Measurements from ENCODE around the gene SPTAN1.

Gene SPTAN1

DNA sequence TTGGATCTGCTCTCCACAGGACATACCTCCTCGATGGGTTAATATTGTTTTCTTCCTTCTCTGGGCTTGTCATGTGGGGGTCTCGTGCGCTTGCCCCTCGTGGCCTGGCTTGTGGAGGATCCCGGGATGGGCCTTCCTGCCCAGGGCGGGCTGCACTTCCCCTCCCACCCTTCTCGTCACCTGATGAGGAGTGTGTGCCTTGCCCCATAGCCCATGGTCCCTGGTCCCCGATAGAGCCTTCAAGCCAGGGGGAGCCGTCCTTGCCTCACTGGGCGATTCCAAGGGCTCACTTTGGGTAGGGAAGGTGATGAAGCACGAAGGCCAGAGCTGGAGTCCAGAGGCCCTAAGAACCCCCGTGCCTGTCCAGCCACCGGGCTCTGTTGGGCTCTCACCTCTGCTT lies 75.5 kb downstream of the SPTAN1 start:
- Histone ChIP-seq H2BK120ac (ENCODE audit: low read depth, low read length) (no peak overlapping the region), H3K4me1 (ENCODE audit: control insufficient read depth, insufficient read depth, low read depth, low read length) (no peaks in the 10 kb centered on the region), H3K4me2 (ENCODE audit: low read length, poor library complexity, severe bottlenecking) (no peak overlapping the region), H3K27me3 (ENCODE audit: control insufficient read depth in 1 of 2, insufficient read depth in 1 of 2, low read length in 2 of 2) (no peaks in the 10 kb centered on the region), H2BK5ac (ENCODE audit: low read depth, low read length, poor library complexity, severe bottlenecking) (no peak overlapping the region), H3K4me3 (ENCODE audit: insufficient read depth in 1 of 2, low read depth in 1 of 2, low read length in 2 of 2) (no peak overlapping the region), H3K4ac (ENCODE audit: low read depth in 1 of 2, low read length in 2 of 2) (no peak overlapping the region), H2AK5ac (ENCODE audit: low read length, severe bottlenecking) (no peak overlapping the region), H4K8ac (ENCODE audit: low read length) (no peak overlapping the region), H2BK12ac (ENCODE audit: low read length in 2 of 2) (no peak overlapping the region), H3K14ac (ENCODE audit: low read length in 2 of 2) (no peak overlapping the region), H3K18ac (ENCODE audit: low read depth in 1 of 2, low read length in 2 of 2) (no peak overlapping the region), H4K91ac (ENCODE audit: low read length) (no peak overlapping the region), H3K36me3 (ENCODE audit: control insufficient read depth in 1 of 2, insufficient read depth in 2 of 2, low read depth in 1 of 2, low read length in 2 of 2) (peaks cover 93 to 97% of the 10 kb centered on the region in 2 experiments), H3K27ac (ENCODE audit: low read length, poor library complexity, severe bottlenecking) (no peak overlapping the region), H2AFZ (ENCODE audit: low read depth, low read length) (no peak overlapping the region), H3K79me1 (replicated peaks; ENCODE audit: low read length, poor library complexity, severe bottlenecking) (peaks cover 39% of the 10 kb centered on the region), H3K9me3 (ENCODE audit: control insufficient read depth, low read length) (no peaks in the 10 kb centered on the region), H3K23ac (ENCODE audit: low read length in 2 of 2) (no peak overlapping the region), H3K9ac (ENCODE audit: low read length) (peak overlapping the region; percentile 43), H2BK15ac (ENCODE audit: low read depth, poor library complexity, severe bottlenecking) (no peak overlapping the region)
- WGBS: 96% methylated on average over 13 of the region's 13 CpGs
- DNase-seq: no peak

GRCh38 chr9:128628471-128629048 lies 76.2 kb downstream of the SPTAN1 start:
- H2AK5ac ChIP-seq (ENCODE audit: low read length, severe bottlenecking): no peak overlapping the region
- no peak overlapping the region for H4K91ac ChIP-seq (ENCODE audit: low read length)
- H2BK5ac ChIP-seq (ENCODE audit: low read depth, low read length, poor library complexity, severe bottlenecking): no peak overlapping the region
- H2BK12ac ChIP-seq (ENCODE audit: low read length in 2 of 2): no peak overlapping the region
- H3K18ac ChIP-seq (ENCODE audit: low read depth in 1 of 2, low read length in 2 of 2): no peak overlapping the region
- no peaks in the 10 kb centered on the region for H3K4me1 ChIP-seq (ENCODE audit: control insufficient read depth, insufficient read depth, low read depth, low read length)
- H3K9me3 ChIP-seq (ENCODE audit: control insufficient read depth, low read length): no peaks in the 10 kb centered on the region
- H3K23ac ChIP-seq (ENCODE audit: low read length in 2 of 2): no peak overlapping the region
- no peak overlapping the region for H3K4me3 ChIP-seq (ENCODE audit: insufficient read depth in 1 of 2, low read depth in 1 of 2, low read length in 2 of 2)
- peaks cover 95 to 97% of the 10 kb centered on the region in 2 experiments for H3K36me3 ChIP-seq (ENCODE audit: control insufficient read depth in 1 of 2, insufficient read depth in 2 of 2, low read depth in 1 of 2, low read length in 2 of 2)
- no peak overlapping the region for H3K27ac ChIP-seq (ENCODE audit: low read length, poor library complexity, severe bottlenecking)
- H3K79me1 ChIP-seq (replicated peaks; ENCODE audit: low read length, poor library complexity, severe bottlenecking): peaks cover 39% of the 10 kb centered on the region
- no peak for DNase-seq
- WGBS: 88% methylated on average over 17 of the region's 17 CpGs
- no peak overlapping the region for H3K4me2 ChIP-seq (ENCODE audit: low read length, poor library complexity, severe bottlenecking)
- H2BK15ac ChIP-seq (ENCODE audit: low read depth, poor library complexity, severe bottlenecking): no peak overlapping the region
- H4K8ac ChIP-seq (ENCODE audit: low read length): no peak overlapping the region
- no peak overlapping the region for H3K14ac ChIP-seq (ENCODE audit: low read length in 2 of 2)
- no peak overlapping the region for H2AFZ ChIP-seq (ENCODE audit: low read depth, low read length)
- H2BK120ac ChIP-seq (ENCODE audit: low read depth, low read length): no peak overlapping the region
- no peaks in the 10 kb centered on the region for H3K27me3 ChIP-seq (ENCODE audit: control insufficient read depth in 1 of 2, insufficient read depth in 1 of 2, low read length in 2 of 2)
- peak overlapping the region; percentile 27 for H3K9ac ChIP-seq (ENCODE audit: low read length)
- no peak overlapping the region for H3K4ac ChIP-seq (ENCODE audit: low read depth in 1 of 2, low read length in 2 of 2)

DNA sequence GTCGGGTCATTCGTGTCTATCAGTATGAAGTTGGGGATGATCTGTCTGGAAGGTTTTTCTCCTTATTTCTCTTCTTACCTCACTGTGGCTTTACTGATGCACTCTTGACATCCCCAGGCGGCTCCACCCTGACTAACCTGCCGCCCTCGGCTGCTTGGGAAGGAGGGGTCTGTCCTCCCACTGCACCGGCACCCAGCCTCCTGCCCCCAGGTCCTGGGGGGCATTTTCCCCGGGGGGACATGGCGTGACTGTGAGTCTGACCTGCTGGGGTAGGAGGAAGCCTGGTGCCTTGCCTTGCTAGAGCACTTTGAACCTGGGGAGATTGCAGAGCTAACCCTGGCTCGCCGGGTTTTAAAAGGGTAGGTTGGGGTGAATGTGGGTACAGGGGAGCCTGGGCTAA lies 76.7 kb downstream of the SPTAN1 start:
- Histone ChIP-seq H3K4me2 (ENCODE audit: low read length, poor library complexity, severe bottlenecking) (no peak overlapping the region), H3K9ac (ENCODE audit: low read length) (peak overlapping the region; percentile 29), H2BK120ac (ENCODE audit: low read depth, low read length) (no peak overlapping the region), H2BK12ac (ENCODE audit: low read length in 2 of 2) (no peak overlapping the region), H2AFZ (ENCODE audit: low read depth, low read length) (no peak overlapping the region), H3K9me3 (ENCODE audit: control insufficient read depth, low read length) (no peaks in the 10 kb centered on the region), H3K4me3 (ENCODE audit: insufficient read depth in 1 of 2, low read depth in 1 of 2, low read length in 2 of 2) (no peak overlapping the region), H4K91ac (ENCODE audit: low read length) (no peak overlapping the region), H3K79me1 (replicated peaks; ENCODE audit: low read length, poor library complexity, severe bottlenecking) (peaks cover 38% of the 10 kb centered on the region), H4K8ac (ENCODE audit: low read length) (no peak overlapping the region), H3K14ac (ENCODE audit: low read length in 2 of 2) (no peak overlapping the region), H3K27me3 (ENCODE audit: control insufficient read depth in 1 of 2, insufficient read depth in 1 of 2, low read length in 2 of 2) (no peaks in the 10 kb centered on the region), H3K27ac (ENCODE audit: low read length, poor library complexity, severe bottlenecking) (no peak overlapping the region), H2BK15ac (ENCODE audit: low read depth, poor library complexity, severe bottlenecking) (no peak overlapping the region), H3K4ac (ENCODE audit: low read depth in 1 of 2, low read length in 2 of 2) (no peak overlapping the region), H3K23ac (ENCODE audit: low read length in 2 of 2) (no peak overlapping the region), H3K4me1 (ENCODE audit: control insufficient read depth, insufficient read depth, low read depth, low read length) (no peaks in the 10 kb centered on the region), H3K18ac (ENCODE audit: low read depth in 1 of 2, low read length in 2 of 2) (no peak overlapping the region), H3K36me3 (ENCODE audit: control insufficient read depth in 1 of 2, insufficient read depth in 2 of 2, low read depth in 1 of 2, low read length in 2 of 2) (peaks cover 97 to 98% of the 10 kb centered on the region in 2 experiments), H2AK5ac (ENCODE audit: low read length, severe bottlenecking) (no peak overlapping the region), H2BK5ac (ENCODE audit: low read depth, low read length, poor library complexity, severe bottlenecking) (no peak overlapping the region)
- 95% methylated on average over 8 of the region's 10 CpGs for WGBS
- no peak for DNase-seq

DNA sequence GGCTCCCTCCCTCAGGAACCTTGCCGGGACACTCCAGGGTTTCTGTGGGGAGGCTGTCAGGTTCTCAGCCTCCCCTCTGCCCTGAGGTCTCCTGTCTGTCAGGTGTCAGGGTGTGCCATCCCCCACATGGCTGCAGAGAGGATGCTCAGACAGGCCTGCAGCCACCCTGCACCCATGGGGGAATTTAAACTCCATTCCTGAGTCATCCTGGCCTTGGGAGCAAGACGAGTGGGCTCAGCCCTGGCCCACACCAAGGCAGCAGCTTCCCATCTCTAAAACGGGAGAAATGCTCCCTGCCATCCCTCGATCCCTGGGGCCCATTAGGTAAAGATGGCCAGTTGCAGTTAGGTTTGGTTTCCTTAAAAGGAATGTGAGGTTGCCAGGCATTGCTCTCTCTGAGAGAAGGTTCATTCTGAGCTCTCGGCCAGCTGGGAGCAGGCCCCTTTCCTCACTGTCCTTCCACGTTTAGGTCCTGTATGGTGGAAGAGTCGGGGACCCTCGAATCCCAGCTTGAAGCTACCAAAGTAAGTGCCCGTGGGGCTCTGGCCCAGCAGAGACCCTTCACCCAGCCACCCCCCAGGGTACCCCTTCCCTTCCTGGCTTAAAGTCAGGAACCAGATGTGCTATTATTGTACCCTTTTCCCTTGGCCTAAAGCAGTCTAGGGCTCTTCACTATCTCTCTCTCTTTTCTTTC lies 77.6 kb downstream of the SPTAN1 start:
- H3K4me3 ChIP-seq (ENCODE audit: insufficient read depth in 1 of 2, low read depth in 1 of 2, low read length in 2 of 2): no peak overlapping the region
- no peak for DNase-seq

More for the DNA sequence above, 77.6 kb downstream of the SPTAN1 start:
- peak overlapping the region; percentile 29 for H3K9ac ChIP-seq (ENCODE audit: low read length)
- H3K23ac ChIP-seq (ENCODE audit: low read length in 2 of 2): no peak overlapping the region
- H3K27me3 ChIP-seq (ENCODE audit: control insufficient read depth in 1 of 2, insufficient read depth in 1 of 2, low read length in 2 of 2): no peaks in the 10 kb centered on the region
- no peak overlapping the region for H4K91ac ChIP-seq (ENCODE audit: low read length)
- peak overlapping the region; percentile 8 for H3K27ac ChIP-seq (ENCODE audit: low read length, poor library complexity, severe bottlenecking)
- H3K4me1 ChIP-seq (ENCODE audit: control insufficient read depth, insufficient read depth, low read depth, low read length): peaks cover 6% of the 10 kb centered on the region
- H3K18ac ChIP-seq (ENCODE audit: low read depth in 1 of 2, low read length in 2 of 2): no peak overlapping the region
- no peak overlapping the region for H2BK5ac ChIP-seq (ENCODE audit: low read depth, low read length, poor library complexity, severe bottlenecking)
- no peak overlapping the region for H3K4me2 ChIP-seq (ENCODE audit: low read length, poor library complexity, severe bottlenecking)
- no peak overlapping the region for H3K14ac ChIP-seq (ENCODE audit: low read length in 2 of 2)
- no peak overlapping the region for H2BK15ac ChIP-seq (ENCODE audit: low read depth, poor library complexity, severe bottlenecking)
- no peak overlapping the region for H3K4ac ChIP-seq (ENCODE audit: low read depth in 1 of 2, low read length in 2 of 2)
- no peak overlapping the region for H2BK12ac ChIP-seq (ENCODE audit: low read length in 2 of 2)
- peaks cover 96 to 98% of the 10 kb centered on the region in 2 experiments for H3K36me3 ChIP-seq (ENCODE audit: control insufficient read depth in 1 of 2, insufficient read depth in 2 of 2, low read depth in 1 of 2, low read length in 2 of 2)
- H2AK5ac ChIP-seq (ENCODE audit: low read length, severe bottlenecking): no peak overlapping the region
- WGBS: 76% methylated on average over 9 of the region's 9 CpGs
- no peak overlapping the region for H2BK120ac ChIP-seq (ENCODE audit: low read depth, low read length)
- no peak overlapping the region for H2AFZ ChIP-seq (ENCODE audit: low read depth, low read length)
- no peaks in the 10 kb centered on the region for H3K9me3 ChIP-seq (ENCODE audit: control insufficient read depth, low read length)
- no peak overlapping the region for H4K8ac ChIP-seq (ENCODE audit: low read length)
- peaks cover 40% of the 10 kb centered on the region for H3K79me1 ChIP-seq (replicated peaks; ENCODE audit: low read length, poor library complexity, severe bottlenecking)

All from mesenchymal stem cell (in vitro differentiated cells and primary cell).